ENCODE results near the gene CDH5.

DNA sequence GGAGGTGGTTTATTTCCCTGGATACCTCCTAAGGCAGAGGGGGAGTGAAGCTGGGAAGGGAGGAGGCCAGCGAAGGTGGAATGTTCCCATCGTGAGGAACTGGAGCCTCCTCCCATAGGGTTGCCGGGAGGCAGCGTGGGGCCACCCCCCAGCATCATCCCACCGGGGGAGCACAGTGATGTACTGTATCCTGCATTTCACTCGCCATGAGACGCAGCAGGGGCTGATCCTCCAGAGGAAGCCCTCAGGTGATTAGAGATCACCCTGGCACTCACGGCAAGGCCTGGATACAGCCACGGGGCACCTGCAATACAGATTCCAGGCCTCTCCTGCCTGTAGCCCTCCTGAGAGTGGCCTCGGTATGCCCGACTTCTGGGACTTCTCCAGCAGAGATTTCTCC lies 35.1 kb downstream of the CDH5 start:
- TF ChIP-seq, protein P1, sequence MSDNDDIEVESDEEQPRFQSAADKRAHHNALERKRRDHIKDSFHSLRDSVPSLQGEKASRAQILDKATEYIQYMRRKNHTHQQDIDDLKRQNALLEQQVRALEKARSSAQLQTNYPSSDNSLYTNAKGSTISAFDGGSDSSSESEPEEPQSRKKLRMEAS (IDR thresholded peaks at IDR 0.05), result no peak
- TF ChIP-seq EP300 (IDR thresholded peaks at IDR 0.05; ENCODE audit: borderline replicate concordance), result no peak
- no peak for TF ChIP-seq RAD21 (IDR thresholded peaks at IDR 0.05; ENCODE audit: low read depth)
- TF ChIP-seq ZBTB7A (IDR thresholded peaks at IDR 0.05; ENCODE audit: low read depth), result no peak
- TF ChIP-seq, protein P2, sequence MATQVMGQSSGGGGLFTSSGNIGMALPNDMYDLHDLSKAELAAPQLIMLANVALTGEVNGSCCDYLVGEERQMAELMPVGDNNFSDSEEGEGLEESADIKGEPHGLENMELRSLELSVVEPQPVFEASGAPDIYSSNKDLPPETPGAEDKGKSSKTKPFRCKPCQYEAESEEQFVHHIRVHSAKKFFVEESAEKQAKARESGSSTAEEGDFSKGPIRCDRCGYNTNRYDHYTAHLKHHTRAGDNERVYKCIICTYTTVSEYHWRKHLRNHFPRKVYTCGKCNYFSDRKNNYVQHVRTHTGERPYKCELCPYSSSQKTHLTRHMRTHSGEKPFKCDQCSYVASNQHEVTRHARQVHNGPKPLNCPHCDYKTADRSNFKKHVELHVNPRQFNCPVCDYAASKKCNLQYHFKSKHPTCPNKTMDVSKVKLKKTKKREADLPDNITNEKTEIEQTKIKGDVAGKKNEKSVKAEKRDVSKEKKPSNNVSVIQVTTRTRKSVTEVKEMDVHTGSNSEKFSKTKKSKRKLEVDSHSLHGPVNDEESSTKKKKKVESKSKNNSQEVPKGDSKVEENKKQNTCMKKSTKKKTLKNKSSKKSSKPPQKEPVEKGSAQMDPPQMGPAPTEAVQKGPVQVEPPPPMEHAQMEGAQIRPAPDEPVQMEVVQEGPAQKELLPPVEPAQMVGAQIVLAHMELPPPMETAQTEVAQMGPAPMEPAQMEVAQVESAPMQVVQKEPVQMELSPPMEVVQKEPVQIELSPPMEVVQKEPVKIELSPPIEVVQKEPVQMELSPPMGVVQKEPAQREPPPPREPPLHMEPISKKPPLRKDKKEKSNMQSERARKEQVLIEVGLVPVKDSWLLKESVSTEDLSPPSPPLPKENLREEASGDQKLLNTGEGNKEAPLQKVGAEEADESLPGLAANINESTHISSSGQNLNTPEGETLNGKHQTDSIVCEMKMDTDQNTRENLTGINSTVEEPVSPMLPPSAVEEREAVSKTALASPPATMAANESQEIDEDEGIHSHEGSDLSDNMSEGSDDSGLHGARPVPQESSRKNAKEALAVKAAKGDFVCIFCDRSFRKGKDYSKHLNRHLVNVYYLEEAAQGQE (IDR thresholded peaks at IDR 0.05; ENCODE audit: low read depth), result no peak
- TF ChIP-seq YY1 (IDR thresholded peaks at IDR 0.05; ENCODE audit: low read depth), result no peak
- no peak for TF ChIP-seq TEAD4 (IDR thresholded peaks at IDR 0.05)
- TF ChIP-seq NFIC (IDR thresholded peaks at IDR 0.05), result no peak
- TF ChIP-seq TAF1 (IDR thresholded peaks at IDR 0.05; ENCODE audit: low read depth), result no peak
- no peak for TF ChIP-seq FOXM1 (IDR thresholded peaks at IDR 0.05; ENCODE audit: borderline replicate concordance, low read depth)
- TF ChIP-seq CREB1 (IDR thresholded peaks at IDR 0.05; ENCODE audit: low read depth), result no peak
- TF ChIP-seq TCF12 (IDR thresholded peaks at IDR 0.05; ENCODE audit: low read depth), result no peak
- TF ChIP-seq CEBPB (IDR thresholded peaks at IDR 0.05), result no peak
